Stimulated activated memory B cell treated with anti-CD40 and anti-IgM and Interleukin-4, amounts not matched to agents 10 μg/mL and 1 μg/mL and 100 μg/mL, for 72 hours (primary cell): ENCODE data around the gene LIN9.
A peak's percentile ranks its signal among the peaks of the same experiment; 100 is the strongest.

Source experiments
- ATAC-seq: fragments of 150-1000 bp; cut with Tn5 transposase; 2 replicates; pipeline ENCODE4 v1.10.0; 2021
- H3K27ac Mint-ChIP-seq: one replicate; pipeline ENCODE4 v1.8.0; 2022; ENCODE audit warnings: mild to moderate bottlenecking, mixed read lengths
- H3K27me3 Mint-ChIP-seq: one replicate; pipeline ENCODE4 v1.8.0; 2022; ENCODE audit warnings: mixed read lengths
- H3K36me3 Mint-ChIP-seq: one replicate; pipeline ENCODE4 v1.8.0; 2022; ENCODE audit warnings: mixed read lengths
- H3K4me1 Mint-ChIP-seq: one replicate; pipeline ENCODE4 v1.8.0; 2022; ENCODE audit warnings: mixed read lengths
- H3K4me3 Mint-ChIP-seq: one replicate; pipeline ENCODE4 v1.8.0; 2022; ENCODE audit warnings: mild to moderate bottlenecking, moderate library complexity, mixed read lengths
- H3K9me3 Mint-ChIP-seq: one replicate; pipeline ENCODE4 v1.8.0; 2022; ENCODE audit warnings: mixed read lengths

Gene LIN9

GRCh38 chr1:226335661-226336060 is 26.7 kb upstream of the LIN9 start:
- no peak for ATAC-seq
- H3K27me3 Mint-ChIP-seq = no peaks in the 10 kb centered on the region
- H3K4me1 Mint-ChIP-seq = peaks cover 17% of the 10 kb centered on the region
- H3K4me3 Mint-ChIP-seq = no peak overlapping the region
- H3K27ac Mint-ChIP-seq = no peak overlapping the region
- peaks cover 4% of the 10 kb centered on the region for H3K36me3 Mint-ChIP-seq
- H3K9me3 Mint-ChIP-seq = peaks cover 5% of the 10 kb centered on the region

GRCh38 chr1:226332947-226333346 is 24.0 kb upstream of the LIN9 start:
- no peaks in the 10 kb centered on the region for H3K36me3 Mint-ChIP-seq
- ATAC-seq = no peak
- H3K9me3 Mint-ChIP-seq = no peaks in the 10 kb centered on the region
- peak overlapping the region; percentile 57 for H3K4me3 Mint-ChIP-seq
- H3K27ac Mint-ChIP-seq = peak overlapping the region; percentile 72
- no peaks in the 10 kb centered on the region for H3K27me3 Mint-ChIP-seq
- H3K4me1 Mint-ChIP-seq = peaks cover 17% of the 10 kb centered on the region

GRCh38 chr1:226329237-226329636 is 20.3 kb upstream of the LIN9 start:
- no peaks in the 10 kb centered on the region for H3K36me3 Mint-ChIP-seq
- H3K4me3 Mint-ChIP-seq = no peak overlapping the region
- H3K27me3 Mint-ChIP-seq = no peaks in the 10 kb centered on the region
- H3K9me3 Mint-ChIP-seq = no peaks in the 10 kb centered on the region
- no peak overlapping the region for H3K27ac Mint-ChIP-seq
- peaks cover 11% of the 10 kb centered on the region for H3K4me1 Mint-ChIP-seq
- ATAC-seq = no peak

DNA sequence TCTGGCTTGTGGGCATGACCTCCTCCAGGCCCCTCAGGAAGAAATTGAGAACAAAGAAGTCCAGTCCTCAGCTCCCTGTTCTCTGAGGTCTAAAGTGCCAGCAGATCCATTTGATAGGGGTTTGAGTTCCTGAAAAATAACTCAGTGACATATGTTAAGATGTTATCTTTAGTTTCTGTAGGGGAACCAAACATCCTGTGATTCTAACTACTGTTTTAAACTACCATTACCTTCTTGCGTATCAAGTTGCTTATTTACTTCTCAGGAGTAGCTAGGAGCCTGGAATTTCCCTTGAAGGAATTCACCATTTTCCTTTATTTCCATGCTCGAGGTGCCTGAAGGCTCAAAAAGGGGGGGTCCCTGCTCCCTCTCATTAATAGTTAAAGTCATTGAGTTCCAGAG is 18.8 kb upstream of the LIN9 start:
- Mint-ChIP-seq H3K4me1 (peaks cover 2% of the 10 kb centered on the region), H3K27me3 (no peaks in the 10 kb centered on the region), H3K27ac (no peak overlapping the region), H3K4me3 (no peak overlapping the region), H3K36me3 (no peaks in the 10 kb centered on the region), H3K9me3 (no peaks in the 10 kb centered on the region)
- ATAC-seq = no peak

GRCh38 chr1:226325178-226325577 is 16.2 kb upstream of the LIN9 start:
- no peak for ATAC-seq
- no peaks in the 10 kb centered on the region for H3K9me3 Mint-ChIP-seq
- peaks cover 10% of the 10 kb centered on the region for H3K27me3 Mint-ChIP-seq
- no peaks in the 10 kb centered on the region for H3K36me3 Mint-ChIP-seq
- H3K27ac Mint-ChIP-seq = no peak overlapping the region
- H3K4me3 Mint-ChIP-seq = no peak overlapping the region
- H3K4me1 Mint-ChIP-seq = no peaks in the 10 kb centered on the region

- no peak overlapping the region for H3K27ac Mint-ChIP-seq
- peaks cover 10% of the 10 kb centered on the region for H3K27me3 Mint-ChIP-seq
- no peak overlapping the region for H3K4me3 Mint-ChIP-seq
- no peaks in the 10 kb centered on the region for H3K9me3 Mint-ChIP-seq
- H3K4me1 Mint-ChIP-seq = no peaks in the 10 kb centered on the region
- no peaks in the 10 kb centered on the region for H3K36me3 Mint-ChIP-seq
- ATAC-seq = no peak
Measured at GRCh38 chr1:226324479-226324878, 15.5 kb upstream of the LIN9 start.

GRCh38 chr1:226322986-226323385 is 14.0 kb upstream of the LIN9 start:
- Mint-ChIP-seq H3K36me3 (no peaks in the 10 kb centered on the region), H3K4me3 (no peak overlapping the region), H3K27me3 (peaks cover 10% of the 10 kb centered on the region), H3K27ac (no peak overlapping the region), H3K9me3 (no peaks in the 10 kb centered on the region), H3K4me1 (no peaks in the 10 kb centered on the region)
- ATAC-seq = no peak

- Mint-ChIP-seq H3K4me1 (no peaks in the 10 kb centered on the region), H3K36me3 (no peaks in the 10 kb centered on the region), H3K4me3 (no peak overlapping the region), H3K9me3 (no peaks in the 10 kb centered on the region), H3K27me3 (peaks cover 10% of the 10 kb centered on the region), H3K27ac (no peak overlapping the region)
- no peak for ATAC-seq
Measured at GRCh38 chr1:226320930-226321329, 12.0 kb upstream of the LIN9 start.

DNA sequence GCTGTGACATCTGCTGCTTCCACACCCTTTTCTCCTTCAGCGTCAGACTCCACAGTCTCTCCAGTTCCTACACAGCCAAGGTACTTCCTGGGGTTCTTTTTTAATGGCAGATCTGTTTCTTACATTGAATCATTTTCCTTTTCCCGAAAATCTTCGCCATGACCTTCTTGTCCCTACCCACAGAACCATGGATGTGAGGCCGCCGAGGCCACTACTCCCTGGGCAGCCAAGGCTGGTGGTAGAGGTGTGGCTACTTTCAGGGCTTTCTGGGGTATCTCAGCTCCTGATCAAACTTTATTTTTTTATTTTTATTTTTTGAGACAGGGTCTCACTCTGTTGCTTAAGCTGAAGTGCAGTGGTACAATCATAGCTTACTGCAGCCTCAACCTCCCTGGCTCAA is 9.5 kb upstream of the LIN9 start:
- H3K4me1 Mint-ChIP-seq = no peaks in the 10 kb centered on the region
- H3K36me3 Mint-ChIP-seq = no peaks in the 10 kb centered on the region
- no peak overlapping the region for H3K27ac Mint-ChIP-seq
- H3K9me3 Mint-ChIP-seq = no peaks in the 10 kb centered on the region
- H3K4me3 Mint-ChIP-seq = no peak overlapping the region
- H3K27me3 Mint-ChIP-seq = peaks cover 10% of the 10 kb centered on the region
- ATAC-seq = no peak

DNA sequence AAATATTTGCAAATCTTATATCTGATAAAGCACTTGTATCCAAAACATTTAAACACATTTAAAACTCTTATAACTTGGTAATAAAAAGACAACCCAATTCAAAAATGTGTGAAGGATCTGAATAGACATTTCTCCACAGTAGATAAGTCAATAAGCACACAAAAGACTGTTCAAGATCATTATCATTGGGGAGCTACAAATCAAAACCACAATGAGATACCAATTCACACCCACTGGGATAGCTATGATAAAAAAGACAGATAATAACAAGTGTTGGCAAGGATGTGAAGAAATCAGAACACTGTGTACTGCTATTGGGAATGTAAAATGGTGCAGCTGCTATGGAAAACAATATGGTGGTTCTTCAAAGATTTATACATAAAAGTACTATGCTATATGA is 5.1 kb upstream of the LIN9 start:
- ATAC-seq = no peak
- no peaks in the 10 kb centered on the region for H3K9me3 Mint-ChIP-seq
- peaks cover 10% of the 10 kb centered on the region for H3K4me1 Mint-ChIP-seq
- H3K27me3 Mint-ChIP-seq = peaks cover 11% of the 10 kb centered on the region
- no peak overlapping the region for H3K4me3 Mint-ChIP-seq
- no peak overlapping the region for H3K27ac Mint-ChIP-seq
- H3K36me3 Mint-ChIP-seq = no peaks in the 10 kb centered on the region

DNA sequence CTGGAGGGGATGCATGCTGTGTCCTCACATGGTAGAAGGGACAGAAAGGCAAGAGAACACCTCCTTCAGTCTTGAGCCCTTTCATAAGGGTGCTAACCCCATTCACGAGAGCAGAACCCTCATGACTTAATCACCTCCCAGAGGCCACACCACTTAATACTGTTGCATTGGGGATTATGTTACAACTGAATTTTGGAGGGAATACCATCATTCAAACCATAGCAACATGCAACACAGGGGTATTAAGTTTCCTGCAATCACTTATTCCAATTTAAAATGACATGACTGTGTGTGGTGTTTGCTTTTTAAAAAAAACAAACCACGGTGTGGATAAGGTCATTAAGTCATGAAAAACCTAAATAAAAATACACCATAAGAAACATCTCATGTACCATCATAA is 3.1 kb upstream of the LIN9 start:
- Mint-ChIP-seq H3K27ac (no peak overlapping the region), H3K27me3 (peaks cover 11% of the 10 kb centered on the region), H3K9me3 (no peaks in the 10 kb centered on the region), H3K4me3 (no peak overlapping the region), H3K36me3 (no peaks in the 10 kb centered on the region), H3K4me1 (peaks cover 10% of the 10 kb centered on the region)
- ATAC-seq = no peak

GRCh38 chr1:226311376-226311775 is 2.4 kb upstream of the LIN9 start:
- H3K27me3 Mint-ChIP-seq = peaks cover 11% of the 10 kb centered on the region
- ATAC-seq = no peak
- no peaks in the 10 kb centered on the region for H3K36me3 Mint-ChIP-seq
- H3K4me3 Mint-ChIP-seq = no peak overlapping the region
- H3K4me1 Mint-ChIP-seq = peaks cover 10% of the 10 kb centered on the region
- H3K27ac Mint-ChIP-seq = no peak overlapping the region
- H3K9me3 Mint-ChIP-seq = no peaks in the 10 kb centered on the region

DNA sequence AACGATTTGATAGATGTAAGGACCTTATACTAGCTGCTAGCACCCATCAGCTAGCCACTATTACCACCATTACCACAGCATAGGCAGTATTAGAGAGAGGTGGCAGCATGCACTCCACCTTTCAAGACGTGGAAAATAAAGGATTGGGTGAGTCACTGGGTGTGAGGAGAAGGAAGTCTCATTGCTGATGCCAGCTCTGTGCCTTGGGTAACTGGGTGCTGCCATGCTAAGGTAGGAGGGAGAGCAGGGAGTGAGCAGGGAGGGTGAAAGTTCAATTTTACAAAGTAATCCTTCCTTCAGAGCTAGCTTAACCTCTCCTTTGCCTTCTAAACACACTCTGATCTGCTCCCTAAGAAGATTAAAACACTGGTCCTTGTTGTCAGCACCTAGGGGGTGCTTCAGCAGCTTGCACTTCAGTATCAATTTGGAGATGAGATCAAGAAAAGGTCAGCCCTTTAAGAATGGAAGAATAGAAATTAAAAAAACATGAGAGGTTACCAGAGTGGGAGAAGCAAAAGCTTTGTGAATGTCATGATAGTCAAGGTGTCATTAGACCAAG is 1.8 kb upstream of the LIN9 start:
- Mint-ChIP-seq H3K4me1 (peaks cover 13% of the 10 kb centered on the region), H3K36me3 (no peaks in the 10 kb centered on the region), H3K27me3 (peaks cover 11% of the 10 kb centered on the region), H3K4me3 (no peak overlapping the region), H3K27ac (no peak overlapping the region), H3K9me3 (no peaks in the 10 kb centered on the region)
- ATAC-seq = no peak

- H3K4me3 Mint-ChIP-seq = no peak overlapping the region
- no peak overlapping the region for H3K27ac Mint-ChIP-seq
- ATAC-seq = no peak
- no peaks in the 10 kb centered on the region for H3K9me3 Mint-ChIP-seq
- no peaks in the 10 kb centered on the region for H3K36me3 Mint-ChIP-seq
- peaks cover 17% of the 10 kb centered on the region for H3K4me1 Mint-ChIP-seq
- peaks cover 11% of the 10 kb centered on the region for H3K27me3 Mint-ChIP-seq
Measured at GRCh38 chr1:226310245-226310540, 1.2 kb upstream of the LIN9 start.

DNA sequence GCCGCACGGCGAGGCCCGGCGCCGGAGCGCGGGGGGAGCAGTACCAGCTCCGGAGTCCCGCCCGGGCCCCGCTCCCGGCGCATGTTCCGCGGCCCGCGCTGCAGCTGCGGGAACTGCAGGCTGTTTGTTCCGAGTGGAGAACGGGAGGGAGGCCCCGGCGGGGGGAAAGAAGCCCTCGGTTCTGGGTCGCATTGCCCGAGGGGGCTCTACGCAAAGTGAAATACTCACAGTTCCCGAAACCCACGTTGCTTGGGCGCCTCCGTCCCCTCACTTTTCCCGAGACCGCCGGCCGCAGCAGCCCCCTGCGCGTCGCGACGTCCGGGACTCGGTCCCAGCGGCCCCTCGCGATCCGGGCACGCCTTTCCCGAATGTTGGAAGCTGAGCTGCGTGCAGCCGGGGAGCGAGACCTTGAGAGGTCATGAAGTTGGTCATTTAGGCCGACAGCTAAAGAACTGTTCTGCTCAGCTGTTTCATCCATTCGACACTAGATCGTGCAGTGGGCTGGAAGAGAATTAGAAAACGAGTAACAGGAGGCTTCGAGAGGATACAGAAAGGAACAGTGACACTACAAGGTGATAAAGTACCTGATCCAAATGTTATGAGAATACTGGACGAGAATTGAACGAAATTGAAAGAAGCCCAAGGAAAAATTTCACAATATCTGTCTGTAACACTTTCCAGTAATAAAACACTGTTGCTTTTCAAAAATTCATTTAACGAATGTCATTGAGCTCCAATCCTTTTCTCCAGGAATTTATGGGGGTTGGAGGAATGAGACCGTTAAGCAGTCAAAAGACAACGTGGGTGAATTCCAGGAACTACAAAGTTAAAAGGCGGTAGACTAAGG is 657 bp upstream of the LIN9 start:
- Mint-ChIP-seq H3K9me3 (no peaks in the 10 kb centered on the region), H3K27me3 (peaks cover 11% of the 10 kb centered on the region), H3K27ac (peak overlapping the region; percentile 82), H3K4me1 (peaks cover 17% of the 10 kb centered on the region), H3K36me3 (no peaks in the 10 kb centered on the region), H3K4me3 (peak overlapping the region; percentile 79)
- no peak for ATAC-seq

DNA sequence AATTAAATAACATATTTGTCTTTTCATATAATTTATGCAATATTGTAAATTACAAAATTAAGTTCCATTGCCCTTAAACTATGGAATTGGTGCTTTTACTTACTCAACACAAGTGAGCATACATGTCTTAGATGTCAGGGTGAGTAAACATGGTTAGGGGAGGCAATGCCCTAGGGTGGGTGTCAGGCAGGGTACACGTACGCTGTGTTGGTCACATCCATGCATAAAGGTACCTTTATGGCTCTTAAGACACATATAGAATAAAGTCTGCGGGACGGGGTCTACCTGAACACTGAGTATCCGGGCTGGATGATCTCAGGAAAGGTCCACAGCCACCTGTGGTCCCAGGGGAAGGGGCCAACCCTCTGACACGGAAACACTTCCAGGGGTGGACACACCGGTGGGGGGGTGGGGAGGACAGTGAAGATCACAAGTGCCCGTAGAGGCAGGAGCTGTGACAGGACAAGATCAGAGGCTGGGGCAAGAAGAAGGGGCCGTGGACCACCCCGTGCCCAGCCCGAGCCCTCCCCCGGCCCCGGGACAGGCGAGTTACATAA is 720 bp downstream of the LIN9 start:
- no peaks in the 10 kb centered on the region for H3K9me3 Mint-ChIP-seq
- H3K36me3 Mint-ChIP-seq = no peaks in the 10 kb centered on the region
- ATAC-seq = no peak
- peaks cover 11% of the 10 kb centered on the region for H3K27me3 Mint-ChIP-seq
- H3K4me1 Mint-ChIP-seq = peaks cover 17% of the 10 kb centered on the region
- peak overlapping the region; percentile 88 for H3K4me3 Mint-ChIP-seq
- peak overlapping the region; percentile 82 for H3K27ac Mint-ChIP-seq
